SKM-1 treated with dmso at 0.1 percent for 144 hours (cell line): Measurements from ENCODE around the gene CGB1.

Source experiments
- DNase-seq: peaks from one replicate; lab custom pipeline; 2025; ENCODE audit not compliant: unreplicated experiment; lab: John Stamatoyannopoulos, UW

CGB1 gene

DNA sequence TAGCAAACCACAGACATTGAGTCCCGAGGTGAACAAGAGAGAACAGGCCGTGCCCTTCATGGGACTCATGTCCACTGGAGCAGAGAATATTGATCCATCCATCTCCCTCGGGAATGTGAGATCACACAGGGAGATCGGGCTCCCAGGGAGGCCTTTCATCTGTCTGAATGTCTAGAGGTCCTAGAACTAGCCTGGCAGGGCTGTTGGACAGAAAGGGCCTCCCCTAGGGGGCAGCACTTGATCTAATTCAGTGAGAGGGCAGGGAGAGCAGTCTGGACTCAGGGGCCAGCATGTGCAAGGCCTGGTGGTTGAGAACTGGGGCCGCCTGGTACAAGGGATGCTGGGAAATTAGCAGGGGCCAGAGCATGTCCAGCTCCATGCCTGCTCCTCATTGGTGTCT, 38.7 kb downstream of the CGB1 start:
- peak; percentile 38 for DNase-seq

- DNase-seq: no peak
Measured at GRCh38 chr19:48994035-48994386, 42.7 kb downstream of the CGB1 start.

- peak; percentile 95 for DNase-seq
Measured at GRCh38 chr19:48993175-48994034, 43.3 kb downstream of the CGB1 start, which contains the start of the genes GYS1 and RUVBL2. Gene GYS1, minus strand, starts transcription at chr19:48993309. Its CDS starts 197 bp downstream, at chr19:48993112. Gene RUVBL2, plus strand, starts transcription at chr19:48993887. Its CDS starts 25 bp downstream, at chr19:48993912.

GRCh38 chr19:48992581-48993174, 44.0 kb downstream of the CGB1 start:
- DNase-seq: no peak

DNA sequence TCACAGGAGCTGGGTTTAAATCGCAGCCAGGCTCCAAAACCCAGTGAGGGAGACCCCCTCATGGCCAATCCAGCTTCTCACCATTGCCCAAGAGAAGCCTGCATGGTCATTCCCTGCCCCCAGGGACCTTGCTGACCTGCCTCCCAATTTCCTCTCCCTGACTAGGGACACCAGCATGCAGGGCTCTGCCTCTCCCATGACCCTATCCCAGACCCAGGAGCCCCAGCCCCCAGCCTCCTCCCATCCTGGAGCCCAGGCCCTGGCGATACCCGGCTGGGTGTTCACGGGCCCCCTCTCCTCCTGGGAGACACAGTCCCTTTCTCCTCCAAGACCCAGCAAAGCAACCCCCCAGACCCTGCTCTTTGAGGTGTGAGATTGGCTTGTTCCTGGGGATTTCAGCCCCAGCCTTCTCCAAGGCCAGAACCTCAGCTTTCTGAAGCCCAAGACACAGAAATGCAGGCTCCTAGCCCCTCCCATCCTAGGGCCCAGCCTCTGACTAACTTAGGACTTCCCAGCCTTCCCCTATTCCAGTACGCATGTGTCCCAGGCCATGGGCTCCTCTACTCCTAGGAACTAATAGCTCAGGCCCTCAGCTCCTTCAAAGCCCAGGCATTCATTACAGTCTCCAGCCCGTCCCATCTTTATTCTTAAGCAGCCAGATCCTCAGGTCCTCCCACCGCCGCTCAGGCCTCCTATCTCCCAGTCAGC, 44.7 kb downstream of the CGB1 start:
- DNase-seq: no peak

- no peak for DNase-seq
Measured at GRCh38 chr19:48991011-48991609, 45.6 kb downstream of the CGB1 start.

DNA sequence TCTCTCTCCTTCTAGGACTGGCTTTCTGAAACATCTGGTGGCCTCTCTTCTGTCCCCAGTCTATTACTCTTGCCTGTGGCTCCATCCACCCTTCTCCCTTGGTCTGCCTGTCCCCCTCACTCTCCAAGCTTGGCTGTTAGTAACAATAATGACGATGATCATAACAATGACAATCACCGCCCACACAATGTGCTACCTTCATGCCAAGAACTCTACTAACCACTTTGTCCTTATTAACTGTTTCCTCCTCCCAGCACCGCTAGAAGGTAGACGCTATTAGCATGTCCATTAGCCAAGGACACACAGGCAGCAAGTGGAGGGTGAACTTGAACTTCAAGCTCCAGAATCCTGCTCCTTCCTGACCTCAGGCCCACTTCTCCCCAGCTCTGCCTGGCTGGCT, 46.3 kb downstream of the CGB1 start:
- no peak for DNase-seq

DNA sequence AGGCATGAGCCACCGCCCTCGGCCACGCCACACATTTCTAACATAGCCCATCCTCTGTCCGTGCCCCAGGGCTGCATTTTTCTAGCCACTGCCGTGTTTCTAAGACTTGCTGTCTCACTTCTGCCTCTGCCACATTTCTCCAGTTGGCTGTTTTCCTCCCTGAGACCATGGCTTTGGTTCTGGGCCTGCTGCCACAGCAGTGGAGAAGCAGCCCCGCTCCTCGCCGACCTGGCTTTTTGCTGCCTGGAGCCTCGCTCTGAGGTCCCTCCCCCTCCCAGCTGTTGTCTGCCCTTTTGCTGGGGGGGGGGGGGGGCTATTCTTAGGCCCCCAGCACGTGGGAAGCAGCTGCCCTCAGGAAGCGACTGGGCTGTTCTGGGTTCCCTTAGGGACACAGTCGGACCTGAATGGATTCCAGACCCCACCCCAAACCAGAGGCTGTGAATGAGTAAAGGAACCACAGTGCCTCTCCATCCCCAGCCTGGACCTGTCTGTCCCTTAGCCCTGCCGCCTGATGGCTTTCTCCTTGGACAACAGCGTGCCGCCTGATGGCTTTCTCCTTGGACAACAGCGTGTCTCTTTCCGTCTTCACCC, 46.9 kb downstream of the CGB1 start:
- no peak for DNase-seq

- DNase-seq: no peak
Measured at GRCh38 chr19:48988860-48989259, 47.8 kb downstream of the CGB1 start.

DNA sequence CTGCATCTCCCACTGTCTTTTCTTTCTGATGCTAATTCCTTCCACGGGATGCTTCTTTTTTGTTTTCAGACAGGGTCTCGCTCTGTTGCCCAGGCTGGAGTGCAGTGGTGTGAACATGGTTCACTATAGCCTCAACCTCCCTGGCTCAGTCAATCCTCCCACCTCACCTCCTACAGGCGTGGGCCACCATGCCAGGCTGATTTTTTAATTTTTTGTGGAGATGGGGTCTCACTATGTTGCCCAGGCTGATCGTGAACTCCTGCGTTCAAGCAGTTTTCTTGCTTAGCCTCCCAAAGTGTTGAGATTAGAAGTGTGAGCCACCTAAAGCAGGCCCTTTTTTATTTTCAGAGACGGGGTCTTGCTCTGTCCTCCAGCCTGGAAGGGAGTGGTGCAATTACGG, 48.4 kb downstream of the CGB1 start:
- no peak for DNase-seq

DNA sequence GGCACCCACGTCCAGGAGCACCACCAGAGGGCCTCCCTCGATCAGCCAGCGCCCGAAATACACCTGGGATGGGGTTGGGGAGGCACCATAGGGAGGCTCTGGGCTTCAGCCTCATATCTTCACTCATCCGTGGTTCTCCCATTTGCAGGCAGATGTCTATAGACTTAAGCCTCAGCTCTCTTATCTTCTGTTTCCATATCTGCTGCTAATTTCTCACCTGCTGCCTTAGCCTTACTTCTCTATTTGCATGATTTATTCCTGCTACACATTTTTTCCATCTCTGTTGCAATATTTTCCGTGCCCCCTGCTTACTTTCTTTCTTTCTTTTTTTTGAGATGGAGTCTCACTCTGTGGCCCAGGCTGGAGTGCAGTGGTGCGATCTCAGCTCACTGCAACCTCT, 49.4 kb downstream of the CGB1 start:
- no peak for DNase-seq

DNA sequence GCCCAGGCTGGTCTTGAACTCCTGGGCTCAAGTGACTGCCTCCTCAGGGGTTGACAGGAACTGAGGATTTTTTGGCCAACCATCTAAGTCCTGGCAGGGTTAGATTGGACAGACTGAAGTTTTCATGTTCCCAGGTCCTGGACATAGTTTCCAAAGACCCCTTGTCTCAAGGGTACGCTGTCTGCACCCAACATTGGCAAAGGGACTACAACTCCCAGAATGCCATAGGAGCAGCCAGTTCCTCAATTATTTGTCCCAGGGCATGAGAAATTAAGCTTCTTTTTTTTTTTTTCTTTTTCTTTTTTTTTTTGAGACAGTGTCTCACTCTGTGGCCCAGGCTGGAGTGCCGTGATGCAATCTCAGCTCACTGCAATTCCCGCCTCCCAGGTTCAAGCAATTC, 50.5 kb downstream of the CGB1 start:
- no peak for DNase-seq

- no peak for DNase-seq
Measured at GRCh38 chr19:48985711-48986110, 51.0 kb downstream of the CGB1 start.
